ENCODE data around the gene CNPY2.
"Not testable (repeated sequence)": the region's sequence is repeated elsewhere in the genome, so short reads cannot be mapped to it uniquely, and the experiment has no call there.

DNA sequence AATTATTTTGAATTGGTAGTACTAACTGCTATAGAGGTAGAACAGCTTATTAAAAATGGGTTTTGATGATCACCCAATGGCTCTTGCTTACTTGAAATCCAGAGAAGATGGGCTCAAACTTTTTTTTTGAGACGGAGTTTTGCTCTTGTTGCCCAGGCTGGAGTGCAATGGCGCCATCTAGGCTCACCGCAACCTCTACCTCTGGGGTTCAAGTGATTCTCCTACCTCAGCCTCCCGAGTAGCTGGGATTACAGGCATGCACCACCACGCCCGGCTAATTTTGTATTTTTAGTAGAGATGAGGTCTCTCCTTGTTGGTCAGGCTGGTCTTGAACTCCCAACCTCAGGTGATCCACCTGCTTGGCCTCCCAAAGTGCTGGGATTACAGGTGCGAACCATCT is 52.8 kb downstream of the CNPY2 start:
- TF ChIP-seq, protein P1, sequence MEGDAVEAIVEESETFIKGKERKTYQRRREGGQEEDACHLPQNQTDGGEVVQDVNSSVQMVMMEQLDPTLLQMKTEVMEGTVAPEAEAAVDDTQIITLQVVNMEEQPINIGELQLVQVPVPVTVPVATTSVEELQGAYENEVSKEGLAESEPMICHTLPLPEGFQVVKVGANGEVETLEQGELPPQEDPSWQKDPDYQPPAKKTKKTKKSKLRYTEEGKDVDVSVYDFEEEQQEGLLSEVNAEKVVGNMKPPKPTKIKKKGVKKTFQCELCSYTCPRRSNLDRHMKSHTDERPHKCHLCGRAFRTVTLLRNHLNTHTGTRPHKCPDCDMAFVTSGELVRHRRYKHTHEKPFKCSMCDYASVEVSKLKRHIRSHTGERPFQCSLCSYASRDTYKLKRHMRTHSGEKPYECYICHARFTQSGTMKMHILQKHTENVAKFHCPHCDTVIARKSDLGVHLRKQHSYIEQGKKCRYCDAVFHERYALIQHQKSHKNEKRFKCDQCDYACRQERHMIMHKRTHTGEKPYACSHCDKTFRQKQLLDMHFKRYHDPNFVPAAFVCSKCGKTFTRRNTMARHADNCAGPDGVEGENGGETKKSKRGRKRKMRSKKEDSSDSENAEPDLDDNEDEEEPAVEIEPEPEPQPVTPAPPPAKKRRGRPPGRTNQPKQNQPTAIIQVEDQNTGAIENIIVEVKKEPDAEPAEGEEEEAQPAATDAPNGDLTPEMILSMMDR (IDR thresholded peaks at IDR 0.05) = not testable (repeated sequence)
- not testable (repeated sequence) for TF ChIP-seq POLR2A (IDR thresholded peaks at IDR 0.05)
